ENCODE results near the gene RPTOR. TPM values are rescaled to one million over a fixed set of nuclear protein-coding genes. Genes with fewer than 3 reads are reported as not detected.

RPTOR gene
- polyA plus RNA-seq, 1 of the 3 experiments (the other 2 are of a cell fraction) = 14.9 TPM

- WGBS (ENCODE audit: low lambda C conversion rate) = 91% methylated on average over 14 of the region's 14 CpGs
- no peaks in the 10 kb centered on the region for H3K9me3 ChIP-seq
- H3K4me2 ChIP-seq = no peak overlapping the region
- H3K79me2 ChIP-seq (ENCODE audit: insufficient read depth) = peaks cover 32% of the 10 kb centered on the region
- no peak overlapping the region for H2AFZ ChIP-seq (ENCODE audit: low read depth)
- no peak overlapping the region for H3K9ac ChIP-seq
- H3K27ac ChIP-seq (ENCODE audit: low read depth in 2 of 2, low read length in 1 of 2) = no peak overlapping the region
- TF ChIP-seq, protein P1, sequence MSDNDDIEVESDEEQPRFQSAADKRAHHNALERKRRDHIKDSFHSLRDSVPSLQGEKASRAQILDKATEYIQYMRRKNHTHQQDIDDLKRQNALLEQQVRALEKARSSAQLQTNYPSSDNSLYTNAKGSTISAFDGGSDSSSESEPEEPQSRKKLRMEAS (IDR thresholded peaks at IDR 0.05; ENCODE audit: low read depth) = no peak
- TF ChIP-seq, protein P2, sequence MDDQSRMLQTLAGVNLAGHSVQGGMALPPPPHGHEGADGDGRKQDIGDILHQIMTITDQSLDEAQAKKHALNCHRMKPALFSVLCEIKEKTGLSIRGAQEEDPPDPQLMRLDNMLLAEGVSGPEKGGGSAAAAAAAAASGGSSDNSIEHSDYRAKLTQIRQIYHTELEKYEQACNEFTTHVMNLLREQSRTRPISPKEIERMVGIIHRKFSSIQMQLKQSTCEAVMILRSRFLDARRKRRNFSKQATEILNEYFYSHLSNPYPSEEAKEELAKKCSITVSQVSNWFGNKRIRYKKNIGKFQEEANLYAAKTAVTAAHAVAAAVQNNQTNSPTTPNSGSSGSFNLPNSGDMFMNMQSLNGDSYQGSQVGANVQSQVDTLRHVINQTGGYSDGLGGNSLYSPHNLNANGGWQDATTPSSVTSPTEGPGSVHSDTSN (IDR thresholded peaks at IDR 0.05) = no peak
- TF ChIP-seq, protein P3, sequence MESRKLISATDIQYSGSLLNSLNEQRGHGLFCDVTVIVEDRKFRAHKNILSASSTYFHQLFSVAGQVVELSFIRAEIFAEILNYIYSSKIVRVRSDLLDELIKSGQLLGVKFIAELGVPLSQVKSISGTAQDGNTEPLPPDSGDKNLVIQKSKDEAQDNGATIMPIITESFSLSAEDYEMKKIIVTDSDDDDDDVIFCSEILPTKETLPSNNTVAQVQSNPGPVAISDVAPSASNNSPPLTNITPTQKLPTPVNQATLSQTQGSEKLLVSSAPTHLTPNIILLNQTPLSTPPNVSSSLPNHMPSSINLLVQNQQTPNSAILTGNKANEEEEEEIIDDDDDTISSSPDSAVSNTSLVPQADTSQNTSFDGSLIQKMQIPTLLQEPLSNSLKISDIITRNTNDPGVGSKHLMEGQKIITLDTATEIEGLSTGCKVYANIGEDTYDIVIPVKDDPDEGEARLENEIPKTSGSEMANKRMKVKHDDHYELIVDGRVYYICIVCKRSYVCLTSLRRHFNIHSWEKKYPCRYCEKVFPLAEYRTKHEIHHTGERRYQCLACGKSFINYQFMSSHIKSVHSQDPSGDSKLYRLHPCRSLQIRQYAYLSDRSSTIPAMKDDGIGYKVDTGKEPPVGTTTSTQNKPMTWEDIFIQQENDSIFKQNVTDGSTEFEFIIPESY (IDR thresholded peaks at IDR 0.05; ENCODE audit: borderline replicate concordance, low read depth) = no peak
- TF ChIP-seq NRF1 (IDR thresholded peaks at IDR 0.05; ENCODE audit: low read depth, low read length) = no peak
- TF ChIP-seq, protein P4, sequence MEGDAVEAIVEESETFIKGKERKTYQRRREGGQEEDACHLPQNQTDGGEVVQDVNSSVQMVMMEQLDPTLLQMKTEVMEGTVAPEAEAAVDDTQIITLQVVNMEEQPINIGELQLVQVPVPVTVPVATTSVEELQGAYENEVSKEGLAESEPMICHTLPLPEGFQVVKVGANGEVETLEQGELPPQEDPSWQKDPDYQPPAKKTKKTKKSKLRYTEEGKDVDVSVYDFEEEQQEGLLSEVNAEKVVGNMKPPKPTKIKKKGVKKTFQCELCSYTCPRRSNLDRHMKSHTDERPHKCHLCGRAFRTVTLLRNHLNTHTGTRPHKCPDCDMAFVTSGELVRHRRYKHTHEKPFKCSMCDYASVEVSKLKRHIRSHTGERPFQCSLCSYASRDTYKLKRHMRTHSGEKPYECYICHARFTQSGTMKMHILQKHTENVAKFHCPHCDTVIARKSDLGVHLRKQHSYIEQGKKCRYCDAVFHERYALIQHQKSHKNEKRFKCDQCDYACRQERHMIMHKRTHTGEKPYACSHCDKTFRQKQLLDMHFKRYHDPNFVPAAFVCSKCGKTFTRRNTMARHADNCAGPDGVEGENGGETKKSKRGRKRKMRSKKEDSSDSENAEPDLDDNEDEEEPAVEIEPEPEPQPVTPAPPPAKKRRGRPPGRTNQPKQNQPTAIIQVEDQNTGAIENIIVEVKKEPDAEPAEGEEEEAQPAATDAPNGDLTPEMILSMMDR (IDR thresholded peaks at IDR 0.05) = no peak
- no peak for TF ChIP-seq JUND (IDR thresholded peaks at IDR 0.05)
- no peak for TF ChIP-seq FOSL2 (IDR thresholded peaks at IDR 0.05; ENCODE audit: borderline replicate concordance, low read depth)
- TF ChIP-seq, protein P5, sequence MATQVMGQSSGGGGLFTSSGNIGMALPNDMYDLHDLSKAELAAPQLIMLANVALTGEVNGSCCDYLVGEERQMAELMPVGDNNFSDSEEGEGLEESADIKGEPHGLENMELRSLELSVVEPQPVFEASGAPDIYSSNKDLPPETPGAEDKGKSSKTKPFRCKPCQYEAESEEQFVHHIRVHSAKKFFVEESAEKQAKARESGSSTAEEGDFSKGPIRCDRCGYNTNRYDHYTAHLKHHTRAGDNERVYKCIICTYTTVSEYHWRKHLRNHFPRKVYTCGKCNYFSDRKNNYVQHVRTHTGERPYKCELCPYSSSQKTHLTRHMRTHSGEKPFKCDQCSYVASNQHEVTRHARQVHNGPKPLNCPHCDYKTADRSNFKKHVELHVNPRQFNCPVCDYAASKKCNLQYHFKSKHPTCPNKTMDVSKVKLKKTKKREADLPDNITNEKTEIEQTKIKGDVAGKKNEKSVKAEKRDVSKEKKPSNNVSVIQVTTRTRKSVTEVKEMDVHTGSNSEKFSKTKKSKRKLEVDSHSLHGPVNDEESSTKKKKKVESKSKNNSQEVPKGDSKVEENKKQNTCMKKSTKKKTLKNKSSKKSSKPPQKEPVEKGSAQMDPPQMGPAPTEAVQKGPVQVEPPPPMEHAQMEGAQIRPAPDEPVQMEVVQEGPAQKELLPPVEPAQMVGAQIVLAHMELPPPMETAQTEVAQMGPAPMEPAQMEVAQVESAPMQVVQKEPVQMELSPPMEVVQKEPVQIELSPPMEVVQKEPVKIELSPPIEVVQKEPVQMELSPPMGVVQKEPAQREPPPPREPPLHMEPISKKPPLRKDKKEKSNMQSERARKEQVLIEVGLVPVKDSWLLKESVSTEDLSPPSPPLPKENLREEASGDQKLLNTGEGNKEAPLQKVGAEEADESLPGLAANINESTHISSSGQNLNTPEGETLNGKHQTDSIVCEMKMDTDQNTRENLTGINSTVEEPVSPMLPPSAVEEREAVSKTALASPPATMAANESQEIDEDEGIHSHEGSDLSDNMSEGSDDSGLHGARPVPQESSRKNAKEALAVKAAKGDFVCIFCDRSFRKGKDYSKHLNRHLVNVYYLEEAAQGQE (IDR thresholded peaks at IDR 0.05; ENCODE audit: low read depth, low read length) = no peak
- no peak for TF ChIP-seq RCOR1 (IDR thresholded peaks at IDR 0.05; ENCODE audit: low read length)
- TF ChIP-seq RAD21 (IDR thresholded peaks at IDR 0.05; ENCODE audit: low read length) = no peak
- no peak for TF ChIP-seq YY1 (IDR thresholded peaks at IDR 0.05; ENCODE audit: low read depth)
- TF ChIP-seq, protein P6, sequence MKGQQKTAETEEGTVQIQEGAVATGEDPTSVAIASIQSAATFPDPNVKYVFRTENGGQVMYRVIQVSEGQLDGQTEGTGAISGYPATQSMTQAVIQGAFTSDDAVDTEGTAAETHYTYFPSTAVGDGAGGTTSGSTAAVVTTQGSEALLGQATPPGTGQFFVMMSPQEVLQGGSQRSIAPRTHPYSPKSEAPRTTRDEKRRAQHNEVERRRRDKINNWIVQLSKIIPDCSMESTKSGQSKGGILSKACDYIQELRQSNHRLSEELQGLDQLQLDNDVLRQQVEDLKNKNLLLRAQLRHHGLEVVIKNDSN (IDR thresholded peaks at IDR 0.05; ENCODE audit: borderline replicate concordance, low read depth) = no peak
- no peak for TF ChIP-seq MEF2A (IDR thresholded peaks at IDR 0.05; ENCODE audit: borderline replicate concordance, low read depth)
- no peak for TF ChIP-seq RXRA (IDR thresholded peaks at IDR 0.05; ENCODE audit: borderline replicate concordance, low read depth)
- TF ChIP-seq, protein P7, sequence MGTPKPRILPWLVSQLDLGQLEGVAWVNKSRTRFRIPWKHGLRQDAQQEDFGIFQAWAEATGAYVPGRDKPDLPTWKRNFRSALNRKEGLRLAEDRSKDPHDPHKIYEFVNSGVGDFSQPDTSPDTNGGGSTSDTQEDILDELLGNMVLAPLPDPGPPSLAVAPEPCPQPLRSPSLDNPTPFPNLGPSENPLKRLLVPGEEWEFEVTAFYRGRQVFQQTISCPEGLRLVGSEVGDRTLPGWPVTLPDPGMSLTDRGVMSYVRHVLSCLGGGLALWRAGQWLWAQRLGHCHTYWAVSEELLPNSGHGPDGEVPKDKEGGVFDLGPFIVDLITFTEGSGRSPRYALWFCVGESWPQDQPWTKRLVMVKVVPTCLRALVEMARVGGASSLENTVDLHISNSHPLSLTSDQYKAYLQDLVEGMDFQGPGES (IDR thresholded peaks at IDR 0.05; ENCODE audit: low read depth, low read length) = no peak
- TF ChIP-seq EP300 (IDR thresholded peaks at IDR 0.05; ENCODE audit: borderline replicate concordance in 1 of 2, low read depth in 1 of 2, low read length in 1 of 2) = no peak
- no peaks in the 10 kb centered on the region; the same call in 1 of the 2 replicates for H4K20me1 ChIP-seq (ENCODE audit: insufficient read depth)
- no peak for DNase-seq
- ChIA-PET POLR2A (no interaction called here), CTCF (no interaction called here)
- H3K36me3 ChIP-seq (replicated peaks in 1 of 2; ENCODE audit: control insufficient read depth in 1 of 2, insufficient read depth in 2 of 2, low read length in 1 of 2) = no peaks in the 10 kb centered on the region
- H3K27me3 ChIP-seq (ENCODE audit: insufficient read depth) = no peaks in the 10 kb centered on the region
- no peaks in the 10 kb centered on the region for H3F3A ChIP-seq (replicated peaks; ENCODE audit: insufficient read depth)
- H3K9me2 ChIP-seq = no peaks in the 10 kb centered on the region
- no peak overlapping the region for H3K4me3 ChIP-seq (ENCODE audit: low read depth in 2 of 2, low read length in 1 of 2)
- peaks cover 0 to 7% of the 10 kb centered on the region in 2 experiments; a peak in 1 of 4 replicates for H3K4me1 ChIP-seq (ENCODE audit: control insufficient read depth in 1 of 2, insufficient read depth in 2 of 2, low read depth in 1 of 2, low read length in 1 of 2)
Observed at GRCh38 chr17:80671039-80671824, 126.6 kb downstream of the RPTOR start.
